ENCODE data around the gene NRG2. TPM values are rescaled to one million over a fixed set of nuclear protein-coding genes. Genes with fewer than 3 reads are reported as not detected.

NRG2 gene
- total and polyA plus RNA-seq, 10 donors: 0.83 to 7.7 (median 4.4) TPM

DNA sequence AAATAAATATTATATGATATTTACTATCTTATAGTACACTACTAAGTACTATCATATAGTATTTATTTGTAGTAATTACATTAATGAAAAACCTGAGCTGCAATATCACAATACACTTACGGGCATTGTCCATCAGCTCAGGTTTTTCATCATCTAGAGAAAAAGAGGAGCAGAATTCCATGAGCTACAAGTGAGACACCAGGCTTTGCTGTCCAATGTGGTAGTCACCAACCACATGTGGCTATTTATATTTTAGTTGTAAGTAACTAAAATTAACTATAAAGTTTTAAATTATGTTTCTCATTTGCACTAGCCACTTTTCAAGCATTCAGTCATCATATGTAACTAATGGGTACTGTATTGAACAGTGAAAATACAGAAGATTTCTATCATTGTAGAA, 13.8 kb upstream of the NRG2 start:
- TF ChIP-seq, protein P1, sequence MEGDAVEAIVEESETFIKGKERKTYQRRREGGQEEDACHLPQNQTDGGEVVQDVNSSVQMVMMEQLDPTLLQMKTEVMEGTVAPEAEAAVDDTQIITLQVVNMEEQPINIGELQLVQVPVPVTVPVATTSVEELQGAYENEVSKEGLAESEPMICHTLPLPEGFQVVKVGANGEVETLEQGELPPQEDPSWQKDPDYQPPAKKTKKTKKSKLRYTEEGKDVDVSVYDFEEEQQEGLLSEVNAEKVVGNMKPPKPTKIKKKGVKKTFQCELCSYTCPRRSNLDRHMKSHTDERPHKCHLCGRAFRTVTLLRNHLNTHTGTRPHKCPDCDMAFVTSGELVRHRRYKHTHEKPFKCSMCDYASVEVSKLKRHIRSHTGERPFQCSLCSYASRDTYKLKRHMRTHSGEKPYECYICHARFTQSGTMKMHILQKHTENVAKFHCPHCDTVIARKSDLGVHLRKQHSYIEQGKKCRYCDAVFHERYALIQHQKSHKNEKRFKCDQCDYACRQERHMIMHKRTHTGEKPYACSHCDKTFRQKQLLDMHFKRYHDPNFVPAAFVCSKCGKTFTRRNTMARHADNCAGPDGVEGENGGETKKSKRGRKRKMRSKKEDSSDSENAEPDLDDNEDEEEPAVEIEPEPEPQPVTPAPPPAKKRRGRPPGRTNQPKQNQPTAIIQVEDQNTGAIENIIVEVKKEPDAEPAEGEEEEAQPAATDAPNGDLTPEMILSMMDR (IDR thresholded peaks at IDR 0.05 in 8 of 11, conservative IDR thresholded peaks at IDR 0.05 in 3 of 11): no peak
- TF ChIP-seq POLR2A (IDR thresholded peaks at IDR 0.05): no peak
- intact Hi-C loops (cut with DNase I; ENCODE audit: low total_unique reads): no loop called here

DNA sequence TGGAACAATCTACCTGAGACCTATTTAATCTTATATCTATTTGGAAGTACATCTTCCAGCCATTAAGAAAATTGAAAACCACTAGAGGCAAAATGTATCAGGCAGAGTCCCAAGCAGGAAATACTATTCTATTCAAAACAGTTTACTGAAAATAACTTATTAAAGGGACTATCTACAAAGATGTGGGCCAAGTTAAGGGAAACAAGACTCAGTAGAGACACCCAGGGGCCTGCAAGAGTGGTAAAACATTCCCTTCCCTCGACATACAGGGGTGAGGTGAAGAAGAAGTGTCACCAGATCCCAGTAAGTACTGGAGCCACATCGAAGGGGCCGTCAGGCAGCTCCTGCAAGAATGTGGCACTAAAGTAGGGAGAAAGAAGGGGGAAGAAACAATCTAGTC, 12.1 kb upstream of the NRG2 start:
- Histone ChIP-seq H3K9me3 (no peaks in the 10 kb centered on the region), H3K4me3 (no peak overlapping the region), H3K4me1 (peaks cover 0 to 4% (median 0%) of the 10 kb centered on the region in 6 donors), H3K36me3 (no peaks in the 10 kb centered on the region), H3K27me3 (replicated peaks in 1 of 7) (peaks cover 0 to 27% (median 0%) of the 10 kb centered on the region in 7 donors), H3K27ac (no peak overlapping the region)
- intact Hi-C loops (cut with DNase I; ENCODE audit: low total_unique reads): no loop called here
- no peak for DNase-seq
- TF ChIP-seq POLR2A (IDR thresholded peaks at IDR 0.05): no peak
- TF ChIP-seq POLR2AphosphoS5 (IDR thresholded peaks at IDR 0.05): no peak
- TF ChIP-seq, protein P1 (IDR thresholded peaks at IDR 0.05 in 8 of 11, conservative IDR thresholded peaks at IDR 0.05 in 3 of 11): no peak
- 39 to 54% (median 52%) methylated on average over 3 of the region's 3 CpGs for WGBS, 5 donors

More for the DNA sequence above, 13.8 kb upstream of the NRG2 start:
- Histone ChIP-seq H3K4me1 (peaks cover 0 to 4% (median 0%) of the 10 kb centered on the region in 6 donors), H3K27me3 (replicated peaks in 1 of 7) (peaks cover 0 to 44% (median 0%) of the 10 kb centered on the region in 7 donors), H3K36me3 (no peaks in the 10 kb centered on the region), H3K27ac (no peak overlapping the region), H3K9me3 (no peaks in the 10 kb centered on the region), H3K4me3 (no peak overlapping the region)
- 87 to 98% (median 92%) methylated on average over 1 of the region's 1 CpG for WGBS, 5 donors
- no peak for DNase-seq

DNA sequence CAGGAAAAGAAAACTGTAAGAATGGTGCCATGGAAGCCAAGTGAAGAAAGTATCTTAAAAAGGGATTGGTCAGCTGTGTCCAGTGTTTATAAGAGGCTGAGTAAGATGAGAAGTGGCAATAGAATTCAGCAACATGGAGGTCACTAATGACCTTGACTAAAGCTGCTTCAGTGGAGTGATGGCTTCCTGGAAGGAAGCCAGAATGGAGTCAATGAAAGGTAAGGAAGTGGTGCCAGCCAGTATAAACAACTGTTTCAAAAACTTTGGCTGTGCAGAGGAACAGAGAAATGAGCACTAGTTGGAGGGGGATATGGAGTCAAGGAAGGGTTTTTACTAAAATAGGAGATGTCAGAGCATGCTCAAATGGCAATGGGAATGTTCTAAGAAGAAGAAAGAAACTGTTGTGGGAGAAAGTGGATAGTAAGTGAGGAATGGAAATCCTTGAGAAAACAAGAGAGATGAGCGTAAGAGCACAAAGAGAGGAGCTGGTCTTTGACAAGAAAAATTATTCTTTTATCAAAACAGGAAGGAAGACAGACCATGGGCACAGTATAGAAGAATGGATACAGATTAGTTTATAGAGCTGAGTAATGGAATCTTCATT, 11.1 kb upstream of the NRG2 start:
- peaks cover 0 to 22% (median 0%) of the 10 kb centered on the region in 7 donors for H3K27me3 ChIP-seq (replicated peaks in 1 of 7)
- no peaks in the 10 kb centered on the region for H3K9me3 ChIP-seq
- H3K27ac ChIP-seq: no peak overlapping the region
- intact Hi-C loops (cut with DNase I; ENCODE audit: low total_unique reads): no loop called here
- TF ChIP-seq POLR2AphosphoS5 (IDR thresholded peaks at IDR 0.05) (no peak), POLR2A (IDR thresholded peaks at IDR 0.05) (no peak)
- TF ChIP-seq, protein P1 (IDR thresholded peaks at IDR 0.05 in 8 of 11, conservative IDR thresholded peaks at IDR 0.05 in 3 of 11): no peak
- no peak overlapping the region for H3K4me3 ChIP-seq
- H3K36me3 ChIP-seq: no peaks in the 10 kb centered on the region
- WGBS, 5 donors: 69 to 82% (median 75%) methylated on average over 1 of the region's 1 CpG
- peaks cover 0 to 4% (median 0%) of the 10 kb centered on the region in 6 donors for H3K4me1 ChIP-seq
- DNase-seq: no peak

DNA sequence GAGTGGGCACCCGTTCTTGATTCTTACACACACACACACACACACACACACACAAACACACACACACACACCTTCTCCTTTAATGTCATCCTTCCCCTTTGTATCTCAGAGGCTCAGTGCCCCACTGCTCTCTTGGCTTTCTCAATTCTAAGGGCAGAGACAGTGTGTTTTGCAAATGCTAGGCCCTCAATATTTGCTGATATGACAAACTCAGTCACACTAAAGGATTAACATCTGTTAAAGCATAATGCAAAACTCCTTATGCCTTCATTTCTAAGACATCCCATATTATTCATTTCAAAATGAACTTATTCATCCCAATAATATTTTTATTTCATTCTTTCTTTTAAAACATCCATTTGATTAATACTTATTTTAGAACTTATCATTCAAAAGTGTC, 8.9 kb upstream of the NRG2 start:
- intact Hi-C loops (cut with DNase I; ENCODE audit: low total_unique reads): no loop called here
- peaks cover 0 to 20% (median 0%) of the 10 kb centered on the region in 7 donors for H3K27me3 ChIP-seq (replicated peaks in 1 of 7)

More for the DNA sequence above, 8.9 kb upstream of the NRG2 start:
- no peak for DNase-seq
- WGBS, 5 donors: 53 to 70% (median 56%) methylated on average over 1 of the region's 1 CpG
- H3K4me1 ChIP-seq: peaks cover 0 to 7% (median 0%) of the 10 kb centered on the region in 6 donors
- TF ChIP-seq POLR2AphosphoS5 (IDR thresholded peaks at IDR 0.05) (no peak), POLR2A (IDR thresholded peaks at IDR 0.05) (no peak)
- TF ChIP-seq, protein P1 (IDR thresholded peaks at IDR 0.05 in 8 of 11, conservative IDR thresholded peaks at IDR 0.05 in 3 of 11): no peak
- no peaks in the 10 kb centered on the region for H3K9me3 ChIP-seq
- no peak overlapping the region for H3K4me3 ChIP-seq
- H3K27ac ChIP-seq: no peak overlapping the region
- no peaks in the 10 kb centered on the region for H3K36me3 ChIP-seq
